Fibroblast of mammary gland (primary cell): ENCODE measurements around the gene ARSG.
"Not testable (repeated sequence)": the region's sequence is repeated elsewhere in the genome, so short reads cannot be mapped to it uniquely, and the experiment has no call there.

Experiments used
- DNase-seq: peaks from one replicate; pipeline ENCODE4 v3.0.0-alpha.2; 2010; ENCODE audit warnings: low read depth
- H3K4me3 ChIP-seq: 2 replicates; pipeline ENCODE4 v1.5.1; 2011; ENCODE audit warnings: low read depth, mild to moderate bottlenecking, low read length, moderate library complexity; ENCODE audit not compliant: control insufficient read depth
- CTCF ChIP-seq: conservative IDR thresholded peaks from 2 replicates; pipeline ENCODE4 v1.5.1; 2011; ENCODE audit warnings: low read depth, low read length, inconsistent platforms; ENCODE audit not compliant: control insufficient read depth, insufficient read depth

ARSG gene

GRCh38 chr17:68329331-68329730 is 38.0 kb downstream of the ARSG start:
- no peak for TF ChIP-seq CTCF
- no peak overlapping the region for H3K4me3 ChIP-seq
- DNase-seq = no peak

- DNase-seq, H3K4me3 ChIP-seq: not testable (repeated sequence)
Measured at GRCh38 chr17:68331932-68332331, 40.6 kb downstream of the ARSG start.

GRCh38 chr17:68334393-68334792 is 43.1 kb downstream of the ARSG start:
- no peak for TF ChIP-seq CTCF
- H3K4me3 ChIP-seq = no peak overlapping the region
- no peak for DNase-seq

- no peak overlapping the region for H3K4me3 ChIP-seq
- DNase-seq = no peak
- TF ChIP-seq CTCF = no peak
Measured at GRCh38 chr17:68341482-68341881, 50.2 kb downstream of the ARSG start.

GRCh38 chr17:68343976-68344375 is 52.7 kb downstream of the ARSG start:
- DNase-seq = no peak
- no peak for TF ChIP-seq CTCF
- H3K4me3 ChIP-seq = no peak overlapping the region

GRCh38 chr17:68344701-68345136 is 53.4 kb downstream of the ARSG start:
- TF ChIP-seq CTCF = no peak
- DNase-seq = no peak
- no peak overlapping the region for H3K4me3 ChIP-seq

GRCh38 chr17:68346448-68346847 is 55.2 kb downstream of the ARSG start:
- no peak overlapping the region for H3K4me3 ChIP-seq
- no peak for DNase-seq
- no peak for TF ChIP-seq CTCF

- H3K4me3 ChIP-seq = no peak overlapping the region
- DNase-seq = no peak
- TF ChIP-seq CTCF = no peak
Measured at GRCh38 chr17:68347380-68347779, 56.1 kb downstream of the ARSG start.
